Spinal cord (tissue), 10 donors: ENCODE results near the gene GLP2R. TPM values are rescaled to one million over a fixed set of nuclear protein-coding genes. Genes with fewer than 3 reads are reported as not detected.
A peak's percentile ranks its signal among the peaks of the same experiment; 100 is the strongest.

Experiments
- DNase-seq, 6 donors: peaks; one replicate each; pipeline versions ENCODE4 v3.0.0 to v3.0.0-alpha.2; 2013 to 2015; ENCODE audit warnings: low spot score in 6 of 6, low read depth in 4 of 6
- H3K27ac ChIP-seq: one replicate; pipeline ENCODE4 v1.5.1; 2013; ENCODE audit warnings: low read depth, low read length, control low read depth
- H3K27me3 ChIP-seq: one replicate; pipeline ENCODE4 v1.6.1; 2013; ENCODE audit warnings: low read length; ENCODE audit not compliant: control insufficient read depth, insufficient read depth
- H3K36me3 ChIP-seq: one replicate; pipeline ENCODE4 v1.6.1; 2013; ENCODE audit warnings: low read length; ENCODE audit not compliant: control insufficient read depth, insufficient read depth
- H3K4me1 ChIP-seq: one replicate; pipeline ENCODE4 v1.6.1; 2013; ENCODE audit warnings: low read length; ENCODE audit not compliant: control insufficient read depth, insufficient read depth
- H3K4me3 ChIP-seq: one replicate; pipeline ENCODE4 v1.5.1; 2013; ENCODE audit warnings: low read depth, low read length, control low read depth
- H3K9me3 ChIP-seq: one replicate; pipeline ENCODE4 v1.6.1; 2013; ENCODE audit warnings: low read length; ENCODE audit not compliant: control insufficient read depth, insufficient read depth
- WGBS: methylation state at CpG from one replicate; pipeline ENCODE4 v1.1.5; 2013; ENCODE audit warnings: missing lambda C conversion rate; ENCODE audit not compliant: insufficient coverage; 5-methylcytosine and 5-hydroxymethylcytosine counted together
- polyA plus RNA-seq, 2 donors: library from polyadenylated mRNA; unstranded; fragments of 120-200 nt; gene quantifications; one replicate each; pipeline ENCODE4 v1.2.1, GENCODE V29; 2013; ENCODE audit not compliant: insufficient read length in 2 of 2
- total RNA-seq, 2 donors: library from RNA; depleted of rRNA in 1 of 2; stranded (reverse); fragments of 120-200 nt in 1 of 2; fragments of >200 nt in 1 of 2; gene quantifications; one replicate each; pipeline versions ENCODE4 v1.2.3 to v1.2.4, GENCODE V29; 2013 to 2014
- donor health status: healthy.

Gene GLP2R
- total and polyA plus RNA-seq, 4 donors: 0.11 to 1.8 (median 0.94) TPM

DNA sequence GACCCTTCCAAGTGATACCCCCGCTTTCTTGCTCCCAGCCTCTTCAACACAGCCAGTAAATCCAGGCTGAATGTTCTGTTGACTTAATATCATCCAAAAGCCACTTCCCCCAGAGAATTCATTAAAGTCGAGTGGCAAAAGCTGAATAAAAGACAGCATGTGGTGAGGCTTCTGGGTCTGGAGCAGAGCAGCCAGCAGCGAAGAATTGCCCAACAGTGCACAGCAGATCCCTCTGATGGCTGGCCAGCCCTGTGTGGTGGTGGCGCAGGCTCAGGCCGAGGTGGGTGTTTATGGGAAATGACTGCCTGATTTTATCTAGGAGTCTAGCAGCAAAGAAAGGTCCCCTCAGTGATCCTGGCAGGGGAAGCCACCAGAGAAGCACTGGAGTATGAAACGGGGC, 109.7 kb downstream of the GLP2R start:
- H3K9me3 ChIP-seq: no peaks in the 10 kb centered on the region
- no peak overlapping the region for H3K27ac ChIP-seq
- H3K4me3 ChIP-seq: no peak overlapping the region
- 61% methylated on average over 5 of the region's 6 CpGs for WGBS
- H3K4me1 ChIP-seq: peaks cover 20% of the 10 kb centered on the region
- H3K27me3 ChIP-seq: no peaks in the 10 kb centered on the region
- H3K36me3 ChIP-seq: peaks cover 26% of the 10 kb centered on the region
- DNase-seq: peak in 1 of 6 donors; percentile 32

DNA sequence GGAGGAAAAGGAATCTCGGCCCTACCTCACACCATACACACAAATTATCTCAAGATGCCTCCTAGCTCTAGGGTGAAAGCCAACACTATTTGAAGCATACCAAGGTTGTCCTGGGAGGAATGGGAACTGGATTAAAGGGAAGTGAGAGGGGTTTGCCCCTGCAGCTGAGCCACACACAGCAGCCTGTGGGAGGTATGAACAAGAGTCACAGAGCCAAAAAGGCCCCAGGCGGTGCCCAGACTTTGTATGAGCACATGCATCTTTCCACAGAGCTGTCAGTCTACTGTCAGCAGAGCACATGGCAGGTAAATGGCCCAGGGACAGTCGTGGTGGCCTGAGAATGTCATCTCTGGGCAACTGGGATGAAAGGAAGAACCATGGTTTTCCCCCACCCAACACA, 110.4 kb downstream of the GLP2R start:
- no peaks in the 10 kb centered on the region for H3K9me3 ChIP-seq
- WGBS: 88% methylated on average over 2 of the region's 3 CpGs
- peaks cover 20% of the 10 kb centered on the region for H3K4me1 ChIP-seq
- H3K27me3 ChIP-seq: no peaks in the 10 kb centered on the region
- H3K36me3 ChIP-seq: peaks cover 29% of the 10 kb centered on the region
- DNase-seq: no peak
- H3K4me3 ChIP-seq: no peak overlapping the region
- no peak overlapping the region for H3K27ac ChIP-seq

DNA sequence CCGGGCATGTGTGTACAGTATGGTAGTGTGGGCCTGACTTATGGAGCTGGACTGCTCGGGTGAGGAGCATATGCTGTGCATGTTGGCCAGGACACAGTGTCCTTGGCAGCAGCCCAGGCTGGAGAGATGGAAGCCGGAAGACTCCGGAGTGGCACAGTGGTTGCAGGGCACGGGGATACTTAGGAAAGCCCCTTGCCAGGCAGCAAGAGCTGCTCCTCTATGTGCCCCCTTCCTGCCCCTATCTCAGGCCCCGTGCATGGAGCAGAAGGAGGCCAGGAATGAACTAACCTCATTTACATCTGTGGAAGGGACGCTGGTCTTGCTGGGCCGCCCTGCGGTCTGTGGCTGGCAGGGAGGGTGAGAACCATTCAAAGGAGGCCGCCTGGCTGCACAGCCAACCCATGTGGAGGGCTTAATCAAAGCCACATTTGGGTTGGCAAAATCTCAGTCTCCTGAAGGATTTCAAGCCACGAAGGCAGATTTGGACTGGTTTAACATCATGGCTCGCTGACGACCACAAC, 111.6 kb downstream of the GLP2R start:
- H3K36me3 ChIP-seq: peaks cover 32% of the 10 kb centered on the region
- 21% methylated on average over 9 of the region's 13 CpGs for WGBS
- H3K4me1 ChIP-seq: peaks cover 21% of the 10 kb centered on the region
- H3K9me3 ChIP-seq: no peaks in the 10 kb centered on the region
- no peaks in the 10 kb centered on the region for H3K27me3 ChIP-seq
- H3K27ac ChIP-seq: no peak overlapping the region
- peak in 2 of 6 donors; percentile 67 to 79 for DNase-seq
- no peak overlapping the region for H3K4me3 ChIP-seq

DNA sequence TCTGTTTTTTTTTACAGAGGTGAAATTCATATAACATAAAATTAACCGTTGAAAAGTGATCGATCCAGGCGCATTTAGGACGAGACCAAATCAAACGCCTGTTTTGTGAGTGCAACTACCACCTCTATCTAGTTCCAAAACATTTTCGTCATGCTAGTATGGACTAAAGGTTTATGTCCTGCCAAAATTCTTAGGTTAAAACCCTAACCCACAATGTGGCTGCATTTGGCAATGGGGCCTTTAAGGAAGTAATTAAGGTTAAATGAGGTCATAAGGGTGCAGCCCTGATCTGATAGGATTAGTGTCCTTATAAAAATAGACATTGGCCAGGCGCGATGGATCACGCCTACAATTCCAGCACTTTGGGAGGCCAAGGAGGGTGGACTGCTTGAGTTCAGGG, 112.2 kb downstream of the GLP2R start:
- H3K27ac ChIP-seq: no peak overlapping the region
- peaks cover 21% of the 10 kb centered on the region for H3K4me1 ChIP-seq
- 93% methylated on average over 8 of the region's 9 CpGs for WGBS
- no peak for DNase-seq
- no peak overlapping the region for H3K4me3 ChIP-seq
- no peaks in the 10 kb centered on the region for H3K9me3 ChIP-seq
- no peaks in the 10 kb centered on the region for H3K27me3 ChIP-seq
- H3K36me3 ChIP-seq: peaks cover 35% of the 10 kb centered on the region

DNA sequence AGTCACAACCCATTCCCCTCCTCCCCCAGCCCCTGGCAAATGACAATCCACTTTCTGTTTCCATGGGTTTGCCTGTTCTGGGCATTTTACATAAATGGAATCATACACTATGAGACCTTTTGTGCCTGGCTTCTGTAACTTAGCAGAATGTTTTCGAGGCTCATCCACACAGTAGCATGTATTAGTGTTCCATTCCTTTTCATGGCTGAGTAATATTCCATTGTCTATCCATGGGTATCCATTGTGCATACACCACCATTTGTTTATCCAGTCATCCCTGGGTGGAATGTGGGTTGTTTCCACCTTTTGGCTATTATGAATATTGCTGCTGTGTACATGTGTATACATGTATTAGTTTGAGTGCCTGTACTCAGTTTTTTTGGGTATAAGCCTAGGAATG, 113.0 kb downstream of the GLP2R start:
- H3K4me1 ChIP-seq: peaks cover 21% of the 10 kb centered on the region
- peaks cover 41% of the 10 kb centered on the region for H3K36me3 ChIP-seq
- no peak overlapping the region for H3K27ac ChIP-seq
- DNase-seq: no peak
- H3K27me3 ChIP-seq: no peaks in the 10 kb centered on the region
- WGBS: no CpG with 5 or more reads among the region's 1 CpG
- H3K9me3 ChIP-seq: no peaks in the 10 kb centered on the region
- H3K4me3 ChIP-seq: no peak overlapping the region

DNA sequence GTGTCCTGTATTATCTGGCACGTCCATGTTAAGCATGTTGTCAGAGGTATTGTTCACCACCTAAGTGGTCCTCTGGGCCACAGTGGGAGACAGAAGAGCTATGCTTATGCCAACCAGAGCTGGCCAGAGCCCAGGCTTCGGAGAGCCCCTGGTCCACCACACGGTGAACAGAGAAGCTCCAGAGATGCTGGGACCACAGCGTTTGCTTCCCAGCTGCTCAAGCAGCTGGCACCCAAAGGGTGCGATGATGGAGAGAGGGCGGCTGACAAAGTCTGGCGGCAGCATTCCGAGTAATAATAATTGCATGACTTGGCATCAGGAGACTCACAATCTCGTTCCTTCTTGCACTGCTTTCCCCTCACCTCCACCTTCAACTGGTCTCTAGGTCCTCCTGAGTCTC, 115.1 kb downstream of the GLP2R start:
- no peak overlapping the region for H3K27ac ChIP-seq
- 75% methylated on average over 9 of the region's 9 CpGs for WGBS
- H3K4me3 ChIP-seq: no peak overlapping the region
- peaks cover 16% of the 10 kb centered on the region for H3K4me1 ChIP-seq
- H3K36me3 ChIP-seq: peaks cover 36% of the 10 kb centered on the region
- no peaks in the 10 kb centered on the region for H3K9me3 ChIP-seq
- no peak for DNase-seq
- no peaks in the 10 kb centered on the region for H3K27me3 ChIP-seq

DNA sequence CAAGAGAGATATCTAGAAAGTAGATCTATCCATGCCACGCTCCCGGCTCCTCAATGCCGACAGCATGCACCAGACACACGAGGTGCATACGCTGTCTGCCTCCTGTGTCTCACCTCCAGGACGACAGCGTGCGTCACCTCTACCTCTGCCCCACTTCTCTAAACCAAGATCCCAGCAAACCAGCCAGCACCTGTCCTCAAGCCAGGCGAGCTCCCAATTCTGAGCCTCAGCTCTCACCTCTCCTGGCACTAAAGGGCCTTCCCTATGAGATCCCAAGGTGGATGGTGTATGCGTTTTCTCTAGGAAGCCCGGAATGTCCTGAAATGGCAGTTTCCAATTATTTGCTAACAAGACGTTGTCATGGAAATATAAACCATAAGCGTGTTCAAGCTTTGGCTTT, 115.6 kb downstream of the GLP2R start:
- no peak overlapping the region for H3K4me3 ChIP-seq
- peaks cover 36% of the 10 kb centered on the region for H3K36me3 ChIP-seq
- WGBS: 78% methylated on average over 13 of the region's 13 CpGs
- no peaks in the 10 kb centered on the region for H3K27me3 ChIP-seq
- peaks cover 15% of the 10 kb centered on the region for H3K4me1 ChIP-seq
- no peak overlapping the region for H3K27ac ChIP-seq
- H3K9me3 ChIP-seq: no peaks in the 10 kb centered on the region
- DNase-seq: no peak

Other genes starting within 250 kb of the GLP2R start
- 10 to 100 TPM in 1 of 2 donors, 1 to 10 TPM in 1; 7.5 to 26.7 TPM for gene CFAP52, start 249.3 kb upstream of the GLP2R start, total RNA-seq
- 10 to 100 TPM; 14.1 to 19.3 TPM for gene CFAP52, start 249.3 kb upstream of the GLP2R start, polyA plus RNA-seq
- 1 to 10 TPM; 1.4 to 3.9 TPM for gene USP43, start 180.4 kb upstream of the GLP2R start, total RNA-seq
- gene USP43, start 180.4 kb upstream of the GLP2R start, polyA plus RNA-seq: 1 to 10 TPM; 6.0 to 6.5 TPM
- not detected for gene DHRS7C, start 34.3 kb upstream of the GLP2R start, total RNA-seq
- under 1 TPM in 1 of 2 donors, not detected in 1; 0.18 TPM for gene DHRS7C, start 34.3 kb upstream of the GLP2R start, polyA plus RNA-seq
- gene GSG1L2, start 3.8 kb upstream of the GLP2R start, total RNA-seq: not detected
- gene GSG1L2, start 3.8 kb upstream of the GLP2R start, polyA plus RNA-seq: not detected
- gene RCVRN, start 79.3 kb downstream of the GLP2R start, total RNA-seq: under 1 TPM in 1 of 2 donors, not detected in 1; 0.33 TPM
- gene RCVRN, start 79.3 kb downstream of the GLP2R start, polyA plus RNA-seq: 1 to 10 TPM in 1 of 2 donors, not detected in 1; 1.3 TPM